Renal cortical epithelial cell (primary cell): Measurements from ENCODE around the gene KRT35. TPM values are rescaled to one million over a fixed set of nuclear protein-coding genes. Genes with fewer than 3 reads are reported as not detected.

Source experiments
- DNase-seq: peaks from one replicate; pipeline ENCODE4 v3.0.0-alpha.2; 2011; ENCODE audit warnings: low read depth
- total RNA-seq: library from RNA; depleted of rRNA; stranded (reverse); fragments of >200 nt; gene quantifications from 2 replicates; pipeline ENCODE4 v1.2.3, GENCODE V29; 2014

The KRT35 gene
- total RNA-seq, 1 donor from 2014 or later = not detected

DNA sequence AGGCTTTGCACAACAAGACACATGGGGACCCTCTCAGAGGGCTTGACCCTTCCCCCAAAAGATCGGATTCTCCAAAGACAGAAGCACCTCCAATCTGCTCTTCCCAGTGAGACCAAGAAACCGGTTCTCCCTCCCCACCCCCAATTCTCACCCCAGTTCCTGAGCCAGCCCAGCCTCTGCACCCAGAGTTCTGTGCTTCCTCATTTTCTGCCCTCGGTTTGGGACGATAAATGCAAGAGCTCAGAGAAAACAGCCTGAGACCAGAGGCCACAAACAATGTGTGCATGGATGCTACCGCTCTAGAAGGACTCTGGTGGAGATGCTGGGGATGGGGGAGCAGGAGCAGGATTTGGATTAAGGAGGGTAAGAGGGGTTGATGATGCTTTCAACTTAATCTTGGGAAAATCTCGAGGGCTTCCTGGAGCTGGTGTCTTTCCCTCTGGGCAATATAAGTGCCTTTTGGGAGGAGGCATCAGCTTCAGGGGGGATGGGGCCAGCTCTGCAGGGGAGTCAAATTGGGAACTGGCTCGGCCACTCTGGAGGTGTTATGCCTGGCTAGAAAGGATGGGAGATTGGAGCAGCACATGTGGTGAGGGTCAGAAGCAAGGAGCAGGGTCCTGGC lies 31.7 kb upstream of the KRT35 start:
- DNase-seq = no peak

DNA sequence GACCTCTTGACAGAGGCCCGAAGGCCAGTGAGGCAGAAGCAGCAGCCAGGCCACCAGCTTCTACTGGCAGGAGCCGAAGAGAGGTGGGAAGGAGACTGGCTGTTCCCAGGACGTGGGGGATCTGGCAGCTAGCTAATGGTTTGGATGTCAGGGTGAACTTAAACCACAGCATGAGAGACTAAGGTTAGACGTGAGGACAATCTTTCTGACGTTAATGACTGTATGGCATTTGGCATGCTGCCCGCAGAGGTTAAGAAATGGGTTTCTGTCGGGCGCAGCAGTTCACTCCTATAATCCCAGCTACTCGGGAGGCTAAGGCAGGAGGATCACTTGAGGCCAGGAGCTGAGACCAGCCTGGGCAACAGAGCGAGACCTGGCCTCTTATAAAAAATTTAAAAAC lies 30.8 kb upstream of the KRT35 start:
- DNase-seq = no peak

DNA sequence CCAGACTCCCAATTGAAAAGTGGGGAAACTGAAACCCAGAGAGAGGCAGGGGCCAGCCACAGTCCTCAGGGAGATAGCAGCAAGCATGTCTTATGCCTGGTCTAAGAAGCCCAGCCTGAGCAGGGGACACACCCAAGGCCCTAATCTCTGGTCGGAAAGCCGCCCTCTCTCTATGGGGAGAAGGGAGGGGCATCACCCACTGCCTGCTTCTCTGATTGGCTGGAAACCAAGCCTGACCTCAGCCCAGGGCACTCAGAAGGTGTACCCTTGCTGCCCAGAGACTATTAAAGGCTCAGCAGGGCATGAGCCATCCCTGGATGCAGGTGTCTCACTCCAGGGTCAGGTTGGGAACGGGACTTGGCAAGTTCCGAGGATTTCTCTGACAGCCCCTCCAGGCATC lies 30.2 kb upstream of the KRT35 start:
- DNase-seq = no peak

DNA sequence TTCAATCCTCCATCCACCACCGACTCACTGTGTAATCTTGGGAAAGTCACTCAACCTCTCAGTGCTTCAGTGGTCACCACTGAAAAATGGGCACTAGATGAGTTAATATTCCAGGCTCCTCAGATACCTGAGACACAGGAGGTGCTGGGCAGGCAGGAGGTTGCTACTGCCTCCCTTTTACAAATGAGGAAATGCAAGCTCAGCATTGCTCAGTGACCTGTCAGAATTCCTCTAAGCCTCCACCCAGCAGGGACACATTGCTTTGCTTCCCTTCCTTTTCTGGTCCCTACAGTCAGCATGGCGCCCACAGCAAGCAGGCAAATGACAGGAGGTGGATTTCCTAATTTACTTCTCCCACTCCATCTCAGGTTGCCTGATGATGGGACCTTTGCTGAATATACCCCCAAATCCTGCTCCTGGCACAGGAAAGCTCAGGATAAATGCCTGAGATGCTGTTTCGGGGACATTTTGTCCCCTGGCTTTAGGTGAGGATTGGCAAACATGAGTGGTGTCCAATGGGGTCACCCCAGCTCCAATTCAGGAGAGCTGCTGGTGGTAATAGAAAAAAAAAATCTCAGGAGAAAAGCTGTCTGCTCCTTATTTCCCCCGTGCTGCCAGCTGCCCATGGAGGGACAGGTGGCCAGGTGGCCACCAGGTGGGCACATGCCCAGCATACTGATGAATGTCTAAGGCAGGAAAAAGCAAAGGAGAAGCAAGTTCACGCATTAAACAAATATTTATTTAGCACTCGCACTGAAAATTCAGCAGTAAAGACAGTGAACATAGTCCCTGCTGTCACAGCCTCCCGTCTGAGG lies 29.5 kb upstream of the KRT35 start:
- peak; percentile 35 for DNase-seq

DNA sequence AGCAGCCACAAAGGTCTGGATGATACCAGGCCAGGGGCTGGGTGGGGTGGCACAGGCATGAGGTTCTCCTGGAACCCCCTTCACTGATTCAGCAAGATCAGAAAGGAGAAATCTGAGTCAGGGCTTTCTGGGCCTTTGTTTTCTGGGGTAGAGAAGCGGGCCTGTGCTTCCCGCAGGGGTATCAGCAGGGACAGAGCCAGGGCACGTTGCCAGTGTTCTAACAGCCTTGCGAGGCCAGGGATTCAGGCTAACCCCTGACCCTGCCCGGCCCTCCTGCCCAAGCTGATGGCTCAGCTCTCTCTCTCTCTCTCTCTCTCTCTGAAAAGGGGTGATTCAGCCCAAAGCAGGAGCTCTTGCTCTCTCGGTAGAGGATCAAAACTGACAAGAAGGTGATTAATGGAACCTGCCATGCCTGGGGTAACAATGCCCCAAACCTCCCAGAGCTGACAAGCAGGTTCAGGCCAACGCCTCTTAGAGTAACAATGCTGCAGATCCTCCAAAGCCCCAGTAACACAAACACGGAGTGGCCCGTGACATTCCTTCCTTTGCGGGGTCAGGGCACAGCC lies 26.4 kb upstream of the KRT35 start:
- peak; percentile 42 for DNase-seq

DNA sequence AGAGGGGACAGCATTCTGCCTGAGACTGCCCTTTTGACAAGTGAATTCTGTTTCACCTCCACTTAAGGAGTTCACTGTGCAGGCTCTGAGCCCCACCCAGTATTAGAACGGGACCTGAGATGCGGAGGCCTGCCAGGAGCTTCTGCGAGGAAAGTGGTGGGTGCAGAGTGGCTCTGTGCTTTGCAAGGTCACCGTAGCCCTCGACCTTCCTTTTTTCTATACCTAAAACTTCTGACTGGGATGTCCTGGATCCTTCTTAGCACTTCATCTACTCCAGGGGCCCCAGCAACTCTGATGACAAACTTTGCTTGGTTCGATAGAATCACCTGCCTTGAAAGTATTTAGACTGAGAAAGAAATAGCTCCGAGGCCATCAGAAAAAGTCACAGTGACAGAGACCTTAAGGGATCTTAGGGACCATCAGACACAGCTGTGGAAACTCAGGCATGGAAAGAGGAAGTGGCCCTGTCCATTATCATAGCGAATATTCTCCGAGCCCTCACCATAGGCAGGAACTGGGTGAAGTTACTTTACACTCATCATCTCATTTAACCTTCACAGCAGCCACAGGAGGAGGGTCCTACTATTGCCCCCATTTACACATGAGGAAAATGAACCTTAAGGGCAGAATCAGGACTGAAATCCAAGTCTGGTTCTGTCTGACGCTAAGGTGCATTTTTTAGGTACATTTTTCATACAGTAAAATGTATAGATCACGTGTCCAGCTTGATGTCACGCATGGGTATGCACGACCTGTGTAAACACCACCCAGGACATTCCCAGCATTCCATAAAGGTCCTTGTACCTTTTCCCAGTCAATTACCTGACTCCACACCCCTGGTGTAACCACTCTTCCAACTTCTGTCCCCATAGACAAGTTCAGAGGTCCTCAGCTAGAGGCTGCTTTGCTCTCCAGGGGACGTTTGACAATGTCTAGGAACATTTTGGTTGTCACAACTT lies 25.1 kb upstream of the KRT35 start:
- DNase-seq = peak; percentile 45

DNA sequence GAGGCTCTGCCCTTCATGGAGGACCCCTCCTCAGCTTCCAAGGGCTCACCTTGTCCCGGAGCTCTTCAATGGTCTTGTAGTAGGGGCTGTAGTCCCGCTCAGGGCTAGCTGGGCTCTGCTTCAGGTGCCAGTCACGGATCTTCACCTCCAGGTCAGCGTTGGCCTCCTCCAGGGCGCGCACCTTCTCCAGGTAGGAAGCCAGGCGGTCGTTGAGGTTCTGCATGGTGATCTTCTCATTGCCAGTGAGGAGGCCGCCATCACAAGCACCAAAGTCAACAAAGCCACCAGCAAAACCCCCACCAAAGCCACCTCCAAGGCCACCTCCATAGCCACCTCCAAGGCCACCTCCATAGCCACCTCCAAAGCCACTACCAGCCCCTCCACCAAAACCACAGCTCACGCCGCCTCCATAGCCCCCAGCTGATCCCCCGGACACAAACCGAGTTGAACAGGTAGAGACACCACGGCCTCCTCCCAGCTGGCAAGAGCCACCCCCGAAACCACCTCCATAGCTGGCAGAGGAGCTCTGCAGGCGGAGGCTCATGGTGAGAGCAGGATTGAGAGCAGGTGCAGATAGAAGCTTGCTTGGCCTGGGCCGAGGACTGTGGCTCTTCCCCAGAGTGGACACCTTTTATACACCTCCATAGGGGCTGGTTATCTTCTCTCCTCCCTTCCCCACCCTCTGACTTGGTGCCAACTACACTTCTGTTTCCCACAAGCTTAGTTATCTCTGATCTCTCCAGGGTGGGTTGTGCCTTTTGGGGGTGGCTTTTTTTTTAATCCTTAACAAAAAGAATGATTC lies 24.3 kb upstream of the KRT35 start, which contains the start of gene KRT13:
TSS of gene KRT13 (minus strand) at position 606 of the 802 bp plus-strand sequence. CDS start at position 544, 62 bp downstream.
- DNase-seq = no peak

DNA sequence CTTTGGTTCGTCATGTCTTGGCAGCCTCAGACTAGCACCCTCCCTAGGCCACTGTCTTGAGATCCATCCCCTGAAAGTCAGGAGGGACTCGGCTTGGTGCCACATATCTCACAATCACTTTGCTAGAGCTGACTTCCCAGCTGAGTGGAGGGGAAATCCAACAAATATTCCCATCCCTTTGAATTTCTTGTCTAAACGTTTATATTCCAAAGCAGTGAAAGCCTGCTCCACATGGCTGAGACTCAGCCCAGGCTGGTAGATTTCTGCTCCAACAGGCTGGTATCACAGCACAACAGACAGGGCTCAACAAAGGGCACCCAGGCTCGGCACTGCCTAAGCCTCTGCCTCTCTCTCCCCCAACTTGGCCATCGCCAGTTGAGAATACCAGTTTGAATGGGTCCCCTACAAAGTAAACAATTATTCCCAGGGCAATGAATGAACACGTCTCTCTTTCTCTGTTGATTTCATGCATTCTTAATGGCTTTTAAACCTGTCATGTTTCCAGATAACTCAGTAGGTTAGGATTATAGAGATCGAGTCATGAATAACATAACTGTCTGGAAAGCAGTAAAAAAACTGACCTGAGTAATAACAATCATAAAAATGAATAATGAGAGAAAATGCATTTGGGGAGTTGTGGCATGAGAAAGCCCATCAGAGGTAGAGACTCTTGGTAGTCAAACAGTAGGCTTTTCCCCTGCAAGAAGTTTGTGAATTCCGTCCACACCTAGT lies 23.5 kb upstream of the KRT35 start:
- DNase-seq = no peak

DNA sequence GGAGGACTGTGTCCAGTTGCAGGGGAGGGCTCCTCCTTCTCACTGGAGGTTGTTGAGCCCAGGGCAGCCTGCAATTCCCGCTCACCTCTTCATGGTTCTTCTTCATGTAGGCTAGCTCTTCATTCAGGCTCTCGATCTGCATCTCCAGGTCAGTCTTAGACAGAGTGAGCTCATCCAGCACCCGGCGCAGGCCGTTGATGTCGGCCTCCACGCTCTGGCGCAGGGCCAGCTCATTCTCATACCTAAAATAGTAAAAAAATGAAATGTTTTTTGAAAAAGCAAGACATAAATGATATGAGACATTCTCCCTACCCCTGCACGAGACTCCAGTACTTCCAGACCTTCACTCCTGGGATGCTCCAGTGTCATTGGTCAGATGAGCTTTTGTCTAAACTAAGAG lies 22.3 kb upstream of the KRT35 start:
- DNase-seq = no peak

DNA sequence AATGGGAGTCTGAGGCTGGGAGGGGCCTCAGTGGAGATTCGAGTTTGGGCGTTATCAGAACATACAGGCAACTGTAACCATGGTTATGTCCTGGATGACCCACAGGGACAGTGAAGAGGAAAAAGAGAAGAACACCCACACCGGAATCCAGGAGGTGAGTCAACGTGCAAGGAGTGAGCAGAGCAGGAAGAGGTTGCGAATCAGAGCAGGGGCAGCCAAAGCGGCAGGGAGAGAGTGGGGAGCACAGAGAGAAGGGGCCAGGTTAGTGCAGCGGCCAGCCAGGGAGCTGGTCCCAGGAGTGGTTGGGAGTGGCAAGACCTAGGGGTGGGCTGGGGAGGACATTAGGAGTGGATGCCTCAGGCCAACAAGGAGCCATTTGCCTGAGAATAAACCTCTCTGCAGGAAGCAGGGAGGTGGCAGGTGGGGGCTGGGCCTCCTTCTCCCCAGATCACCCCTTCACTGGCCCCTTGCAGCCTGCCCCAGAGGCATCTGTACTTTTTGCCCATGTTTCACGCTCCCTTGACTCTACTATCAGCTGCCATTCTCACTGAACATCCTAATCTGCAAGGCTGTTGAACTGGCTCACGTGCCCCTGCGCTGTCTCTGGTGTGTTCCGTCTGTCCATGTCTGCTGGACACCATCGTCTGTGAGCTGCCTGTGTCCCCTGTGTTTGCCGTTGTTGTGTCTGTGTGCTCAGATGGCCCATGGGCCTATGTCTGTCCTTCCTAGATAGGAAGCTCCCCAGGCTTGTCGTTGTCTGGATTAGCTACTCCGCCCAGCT lies 19.4 kb upstream of the KRT35 start:
- peak; percentile 63 for DNase-seq

DNA sequence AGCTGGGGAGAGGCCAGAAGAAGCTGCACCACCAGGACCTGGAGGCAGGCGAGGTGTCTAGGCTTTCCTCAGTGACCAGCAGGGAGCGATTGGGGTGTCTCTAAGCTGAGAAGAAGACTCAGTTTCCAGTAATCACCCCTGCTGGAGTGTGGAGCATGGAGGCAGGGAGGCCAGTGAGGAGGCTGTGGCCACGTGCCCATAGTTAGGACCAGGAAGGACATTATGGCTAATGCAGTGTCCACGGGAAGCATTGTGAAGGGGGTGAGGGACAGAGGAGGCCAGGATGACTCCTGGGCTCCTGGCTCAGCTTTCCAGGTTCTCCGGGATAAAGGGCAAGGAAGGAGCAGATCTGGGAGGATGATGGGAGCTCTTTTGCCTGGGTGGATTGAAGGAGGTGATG lies 18.8 kb upstream of the KRT35 start:
- no peak for DNase-seq

DNA sequence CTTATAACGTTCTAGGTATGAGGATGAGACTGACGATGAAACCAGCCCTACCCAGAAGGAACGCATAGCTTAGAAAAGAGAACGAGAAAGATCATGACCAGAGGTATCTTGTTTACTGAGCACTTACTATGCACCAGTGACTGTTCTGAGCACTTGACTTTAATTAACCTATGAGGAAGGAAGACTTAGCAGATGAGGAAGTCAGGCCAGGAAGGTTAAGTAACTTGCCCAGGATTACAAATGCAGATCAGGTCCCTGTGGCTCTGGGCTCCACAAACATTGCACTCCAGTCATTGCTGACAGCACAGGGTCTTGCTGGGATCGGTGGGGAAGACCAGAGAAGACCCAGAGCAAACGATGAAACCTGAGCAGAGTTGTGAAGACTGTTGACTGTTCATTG lies 17.3 kb upstream of the KRT35 start:
- no peak for DNase-seq

DNA sequence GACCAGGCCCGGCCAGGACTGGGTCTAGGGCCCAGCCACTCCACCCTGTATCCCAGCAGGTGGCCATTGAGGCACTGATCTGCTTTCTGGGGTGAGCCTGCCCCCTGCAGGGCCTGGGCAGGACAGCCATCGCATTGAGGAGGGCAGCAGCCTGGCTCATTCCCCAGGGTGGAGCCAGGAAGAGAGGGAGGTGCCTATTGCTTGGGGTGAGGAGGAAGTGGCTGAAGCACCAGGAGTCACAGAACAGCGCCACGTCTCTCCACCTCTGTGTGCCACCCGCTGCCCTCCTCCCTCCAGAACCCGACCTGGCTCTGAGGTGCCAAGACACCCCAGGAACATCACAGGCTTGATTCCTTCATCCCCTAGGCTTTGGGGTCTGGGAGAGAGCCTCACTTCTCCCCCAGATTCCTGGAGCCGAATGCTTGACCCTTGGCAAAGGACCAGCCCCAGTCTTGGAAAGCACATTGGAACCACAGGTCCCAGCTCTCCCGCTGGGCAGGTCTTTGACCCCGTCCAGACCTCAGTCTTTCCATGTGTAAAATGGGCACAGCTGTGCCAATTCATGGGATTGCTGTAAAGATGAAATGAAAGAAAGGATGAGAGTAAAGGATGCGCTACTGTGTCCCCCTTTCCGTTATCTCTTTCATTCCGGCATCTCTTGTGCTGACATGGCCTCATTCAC lies 16.0 kb upstream of the KRT35 start:
- peak; percentile 84 for DNase-seq

DNA sequence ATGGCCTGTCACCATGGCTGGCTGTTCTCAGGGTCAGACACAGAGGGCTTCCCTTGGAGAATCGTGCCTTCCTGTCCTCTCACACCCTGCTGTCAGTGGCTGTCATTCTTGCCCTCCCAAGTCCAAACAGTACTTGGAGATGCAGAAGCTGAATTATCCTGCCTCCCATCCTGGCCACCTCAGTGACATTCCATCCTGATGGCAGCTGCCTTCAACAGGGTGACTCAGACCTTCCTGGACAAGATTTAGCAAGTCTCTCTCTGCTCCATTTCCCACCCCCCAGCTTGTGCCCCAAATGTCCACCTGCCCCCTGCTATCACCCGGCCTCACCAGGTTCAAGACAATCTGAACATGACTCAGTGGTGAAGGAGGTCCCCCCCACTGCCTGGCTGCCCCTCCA lies 13.6 kb upstream of the KRT35 start:
- peak; percentile 60 for DNase-seq

DNA sequence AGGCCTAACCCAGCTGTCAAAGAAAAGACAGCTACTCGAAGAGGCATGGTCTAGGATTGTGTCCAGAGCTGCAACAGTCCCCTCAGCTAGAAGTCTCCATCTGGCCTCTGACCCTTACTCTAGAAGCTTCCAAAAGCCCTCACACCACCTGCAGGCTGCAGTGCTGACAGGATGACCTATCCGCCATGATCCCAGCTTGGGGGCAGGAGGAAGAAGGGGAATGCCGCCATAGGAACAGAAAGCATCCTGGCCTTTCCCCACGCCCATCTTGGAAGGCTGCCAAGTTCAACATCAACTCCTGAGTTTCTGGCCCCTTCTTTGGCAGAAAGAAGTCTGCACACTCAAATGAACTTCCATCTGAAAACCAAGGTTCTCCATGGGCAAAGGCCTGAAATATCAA lies 11.8 kb upstream of the KRT35 start:
- DNase-seq = peak; percentile 46

DNA sequence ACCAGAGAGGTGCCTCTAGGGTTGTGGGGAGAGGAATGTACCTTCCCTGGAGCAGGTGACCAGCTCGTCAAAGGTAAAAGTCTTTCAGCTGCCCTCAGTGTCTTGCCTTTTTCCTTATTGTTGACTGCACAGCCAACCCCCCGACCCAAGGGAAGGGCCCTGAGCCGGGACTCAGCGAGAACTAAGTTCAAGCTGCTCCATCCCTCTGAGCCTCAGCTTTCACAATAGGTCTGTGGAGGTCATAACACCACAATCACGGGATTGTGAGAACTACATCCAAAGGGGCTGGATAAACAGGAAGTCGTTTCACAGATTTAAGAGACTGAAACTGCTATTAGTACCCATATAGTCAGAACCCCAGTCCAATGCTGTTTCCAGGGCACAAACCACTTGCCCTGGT lies 11.4 kb upstream of the KRT35 start:
- DNase-seq = peak; percentile 82

DNA sequence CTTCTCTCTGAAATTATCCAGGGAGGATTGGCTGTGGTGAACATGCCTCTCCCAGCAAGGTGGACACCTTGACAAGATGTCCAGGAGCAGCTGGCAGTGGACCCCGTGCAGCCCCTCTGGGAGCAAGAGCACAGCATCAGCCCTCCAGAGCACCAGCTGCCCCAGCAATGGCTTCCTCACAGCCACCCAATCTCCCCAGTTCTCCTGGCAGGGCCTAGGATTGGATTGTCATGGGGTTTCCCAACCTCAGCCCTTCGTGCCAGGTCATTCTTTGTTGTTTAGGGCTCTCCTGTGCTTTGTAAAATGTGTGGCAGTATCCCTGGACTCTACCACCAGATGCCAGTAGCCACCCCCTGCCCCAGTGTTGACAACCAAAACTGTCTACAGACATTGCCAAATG lies 10.5 kb upstream of the KRT35 start:
- no peak for DNase-seq

DNA sequence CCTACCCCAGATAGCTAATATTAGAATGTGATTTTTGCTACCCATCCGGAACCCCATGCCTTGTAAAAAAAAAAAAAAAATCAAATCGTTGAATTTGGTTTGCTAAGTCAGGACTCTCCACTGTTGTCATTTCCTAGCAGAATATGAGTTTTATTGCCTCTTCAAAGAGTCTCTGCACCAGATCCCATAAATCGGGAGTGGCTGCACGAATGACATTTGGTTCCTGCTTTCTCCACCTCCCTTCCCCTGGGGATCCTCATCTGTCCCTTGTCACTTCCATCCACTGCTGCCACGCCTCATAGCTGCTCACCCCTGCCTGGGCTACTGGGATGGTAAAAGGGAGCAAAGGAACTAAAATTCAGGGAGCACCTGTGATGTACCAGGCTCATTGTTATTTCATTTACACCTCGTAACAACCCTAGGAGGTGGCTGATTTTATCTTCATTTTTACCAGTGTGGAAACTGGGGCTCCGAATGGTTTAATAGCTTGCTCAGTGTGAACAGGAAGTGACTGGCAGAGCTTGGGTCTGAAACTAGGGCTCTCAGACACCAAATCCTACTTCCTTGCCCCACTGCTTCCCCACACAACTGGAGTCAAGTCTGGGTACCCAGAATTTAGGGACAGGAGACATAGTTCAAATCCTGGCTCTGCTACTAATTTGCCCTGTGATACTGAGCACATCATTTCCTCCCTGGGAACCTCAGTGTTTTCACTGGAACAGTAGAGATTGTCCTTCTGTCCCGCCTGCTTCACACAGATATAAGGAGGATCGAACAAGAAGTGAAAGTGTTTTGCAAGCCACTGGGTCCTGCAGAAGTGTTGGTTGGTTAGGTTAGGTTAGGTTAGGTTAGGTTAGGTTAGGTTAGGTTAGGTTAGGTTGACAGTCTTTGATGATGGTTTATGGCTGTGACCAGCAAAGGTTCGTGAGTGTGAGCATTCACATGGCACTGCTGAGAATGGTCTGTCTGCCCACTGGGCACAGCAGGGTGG lies 9.3 kb upstream of the KRT35 start:
- no peak for DNase-seq
